ENCODE data around the gene RGS12. TPM values are rescaled to one million over a fixed set of nuclear protein-coding genes. Genes with fewer than 3 reads are reported as not detected.

RGS12 gene
- total and polyA plus RNA-seq, 2 of the 13 experiments (the other 11 are each of a cell fraction or from before 2014, with no cell fraction given) = 21.0 to 27.7 TPM

DNA sequence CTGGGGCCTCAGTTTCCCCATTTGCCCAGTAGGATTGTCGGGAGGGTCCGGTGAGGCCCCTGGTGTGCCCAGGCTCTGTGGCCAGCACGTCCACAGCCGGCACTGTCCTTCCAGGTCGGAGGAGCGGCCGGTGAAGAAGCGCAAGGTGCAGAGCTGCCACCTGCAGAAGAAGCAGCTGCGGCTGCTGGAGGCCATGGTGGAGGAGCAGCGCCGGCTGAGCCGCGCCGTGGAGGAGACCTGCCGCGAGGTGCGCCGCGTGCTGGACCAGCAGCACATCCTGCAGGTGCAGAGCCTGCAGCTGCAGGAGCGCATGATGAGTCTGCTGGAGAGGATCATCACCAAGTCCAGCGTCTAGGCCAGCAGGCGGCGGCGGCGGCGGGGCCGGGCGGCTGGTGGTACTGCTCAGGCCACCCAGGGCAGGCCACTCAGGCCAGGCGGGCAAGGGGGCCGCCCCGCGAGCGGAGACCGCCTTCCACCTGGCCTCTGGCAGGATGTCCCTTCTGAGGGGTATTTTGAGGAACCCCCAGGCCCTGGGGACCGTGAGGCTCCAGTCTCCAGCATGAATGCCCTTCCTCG is 37.1 kb upstream of the RGS12 start (continued):
- TF ChIP-seq, protein P1, sequence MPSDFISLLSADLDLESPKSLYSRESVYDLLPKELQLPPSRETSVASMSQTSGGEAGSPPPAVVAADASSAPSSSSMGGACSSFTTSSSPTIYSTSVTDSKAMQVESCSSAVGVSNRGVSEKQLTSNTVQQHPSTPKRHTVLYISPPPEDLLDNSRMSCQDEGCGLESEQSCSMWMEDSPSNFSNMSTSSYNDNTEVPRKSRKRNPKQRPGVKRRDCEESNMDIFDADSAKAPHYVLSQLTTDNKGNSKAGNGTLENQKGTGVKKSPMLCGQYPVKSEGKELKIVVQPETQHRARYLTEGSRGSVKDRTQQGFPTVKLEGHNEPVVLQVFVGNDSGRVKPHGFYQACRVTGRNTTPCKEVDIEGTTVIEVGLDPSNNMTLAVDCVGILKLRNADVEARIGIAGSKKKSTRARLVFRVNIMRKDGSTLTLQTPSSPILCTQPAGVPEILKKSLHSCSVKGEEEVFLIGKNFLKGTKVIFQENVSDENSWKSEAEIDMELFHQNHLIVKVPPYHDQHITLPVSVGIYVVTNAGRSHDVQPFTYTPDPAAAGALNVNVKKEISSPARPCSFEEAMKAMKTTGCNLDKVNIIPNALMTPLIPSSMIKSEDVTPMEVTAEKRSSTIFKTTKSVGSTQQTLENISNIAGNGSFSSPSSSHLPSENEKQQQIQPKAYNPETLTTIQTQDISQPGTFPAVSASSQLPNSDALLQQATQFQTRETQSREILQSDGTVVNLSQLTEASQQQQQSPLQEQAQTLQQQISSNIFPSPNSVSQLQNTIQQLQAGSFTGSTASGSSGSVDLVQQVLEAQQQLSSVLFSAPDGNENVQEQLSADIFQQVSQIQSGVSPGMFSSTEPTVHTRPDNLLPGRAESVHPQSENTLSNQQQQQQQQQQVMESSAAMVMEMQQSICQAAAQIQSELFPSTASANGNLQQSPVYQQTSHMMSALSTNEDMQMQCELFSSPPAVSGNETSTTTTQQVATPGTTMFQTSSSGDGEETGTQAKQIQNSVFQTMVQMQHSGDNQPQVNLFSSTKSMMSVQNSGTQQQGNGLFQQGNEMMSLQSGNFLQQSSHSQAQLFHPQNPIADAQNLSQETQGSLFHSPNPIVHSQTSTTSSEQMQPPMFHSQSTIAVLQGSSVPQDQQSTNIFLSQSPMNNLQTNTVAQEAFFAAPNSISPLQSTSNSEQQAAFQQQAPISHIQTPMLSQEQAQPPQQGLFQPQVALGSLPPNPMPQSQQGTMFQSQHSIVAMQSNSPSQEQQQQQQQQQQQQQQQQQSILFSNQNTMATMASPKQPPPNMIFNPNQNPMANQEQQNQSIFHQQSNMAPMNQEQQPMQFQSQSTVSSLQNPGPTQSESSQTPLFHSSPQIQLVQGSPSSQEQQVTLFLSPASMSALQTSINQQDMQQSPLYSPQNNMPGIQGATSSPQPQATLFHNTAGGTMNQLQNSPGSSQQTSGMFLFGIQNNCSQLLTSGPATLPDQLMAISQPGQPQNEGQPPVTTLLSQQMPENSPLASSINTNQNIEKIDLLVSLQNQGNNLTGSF (CRISPR knock-in tag; IDR thresholded peaks at IDR 0.05) = no peak

DNA sequence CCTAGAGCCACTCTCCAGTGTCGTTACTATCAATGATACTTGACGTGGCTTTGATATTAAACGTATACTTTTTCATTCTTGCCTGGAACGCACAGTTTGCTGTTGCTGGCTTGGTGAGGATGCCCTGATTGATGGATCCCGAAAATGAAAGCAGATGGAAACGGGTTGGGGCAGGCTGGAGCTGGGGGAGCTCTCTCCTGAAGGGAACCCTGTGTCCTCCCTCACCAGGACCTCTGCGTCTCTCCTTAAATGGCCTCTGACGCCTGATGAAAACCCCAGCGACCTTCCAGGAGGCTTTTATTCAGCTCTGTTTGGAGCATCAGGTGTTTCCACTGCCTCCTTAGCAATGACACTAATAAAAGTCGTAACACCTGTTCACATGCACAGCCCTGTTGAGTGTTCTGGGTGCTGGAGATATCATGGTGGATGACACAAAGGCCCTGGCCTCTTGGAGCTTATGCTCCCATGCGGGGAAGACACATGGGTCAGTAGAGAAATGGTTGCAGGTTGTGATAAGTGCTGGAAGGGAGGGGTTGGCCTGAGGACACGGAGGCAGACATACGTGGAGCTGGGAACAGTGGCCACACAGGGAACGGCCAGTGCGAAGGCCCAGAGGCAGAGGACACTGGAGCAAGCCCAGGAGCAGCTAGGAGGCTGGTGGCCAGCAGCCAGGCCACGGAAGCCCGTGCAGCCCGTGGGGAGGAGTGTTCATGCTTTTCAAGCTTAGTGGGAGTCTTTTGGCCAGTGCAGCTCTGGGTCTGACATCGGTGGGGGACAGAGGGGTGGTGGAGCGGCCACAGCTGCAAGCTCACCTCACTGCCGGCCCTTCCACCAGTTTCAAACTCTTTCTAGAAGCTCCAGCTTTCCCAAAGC is 36.4 kb upstream of the RGS12 start:
- in situ Hi-C loops (cut with HindIII; ENCODE audit: extremely low pct_ligation_motif_present, low pct_unique_long_range_greater_than_20kb) (no loop called here), intact Hi-C loops (cut with micrococcal nuclease; ENCODE audit: unreplicated experiment) (no loop called here)
- no peaks in the 10 kb centered on the region for H3K9me3 ChIP-seq (ENCODE audit: low read length)
- no peaks in the 10 kb centered on the region for H3K79me2 ChIP-seq (ENCODE audit: insufficient read depth, low read length)
- no peak overlapping the region for H3K27ac ChIP-seq (ENCODE audit: extremely low read length, insufficient read depth, low read length)
- H3K27me3 ChIP-seq (ENCODE audit: control insufficient read depth in 1 of 2, insufficient read depth in 2 of 2, low read length in 2 of 2) = no peaks in the 10 kb centered on the region; a peak in 1 of 5 replicates
- no peak overlapping the region for H3K4me2 ChIP-seq (ENCODE audit: low read depth, low read length)
- FAIRE-seq (no peak), DNase-seq (ENCODE audit: low spot score) (no peak), ATAC-seq (no peak)
- CTCF ChIA-PET (ENCODE audit: low intra/inter-chr PET ratio, low total read pairs) = no interaction called here
- no TSS peak for BruUV-seq (replicated peaks)
- no peak overlapping the region for H3K9ac ChIP-seq (ENCODE audit: insufficient read depth, low read depth, low read length)
- WGBS (ENCODE audit: low lambda C conversion rate) = 61% methylated on average over 14 of the region's 21 CpGs
- H4K20me1 ChIP-seq (ENCODE audit: insufficient read depth, low read length) = no peaks in the 10 kb centered on the region
- peaks cover 8% of the 10 kb centered on the region for H3K4me1 ChIP-seq (ENCODE audit: insufficient read depth, low read length)
- no peaks in the 10 kb centered on the region for H3K36me3 ChIP-seq (replicated peaks in 1 of 2; ENCODE audit: control insufficient read depth in 1 of 2, insufficient read depth in 2 of 2, low read length in 2 of 2)
- no peak overlapping the region for H2AFZ ChIP-seq (ENCODE audit: low read length)
- H3K4me3 ChIP-seq (replicated peaks in 1 of 3; ENCODE audit: insufficient read depth in 1 of 3, low read depth in 2 of 3, low read length in 3 of 3) = no peak overlapping the region
- POLR2A ChIA-PET = no interaction called here
- TF ChIP-seq SRSF9 (IDR thresholded peaks at IDR 0.05; ENCODE audit: borderline replicate concordance, insufficient read depth, low read depth, low read length, poor library complexity, severe bottlenecking) = no peak
- TF ChIP-seq, protein P2, sequence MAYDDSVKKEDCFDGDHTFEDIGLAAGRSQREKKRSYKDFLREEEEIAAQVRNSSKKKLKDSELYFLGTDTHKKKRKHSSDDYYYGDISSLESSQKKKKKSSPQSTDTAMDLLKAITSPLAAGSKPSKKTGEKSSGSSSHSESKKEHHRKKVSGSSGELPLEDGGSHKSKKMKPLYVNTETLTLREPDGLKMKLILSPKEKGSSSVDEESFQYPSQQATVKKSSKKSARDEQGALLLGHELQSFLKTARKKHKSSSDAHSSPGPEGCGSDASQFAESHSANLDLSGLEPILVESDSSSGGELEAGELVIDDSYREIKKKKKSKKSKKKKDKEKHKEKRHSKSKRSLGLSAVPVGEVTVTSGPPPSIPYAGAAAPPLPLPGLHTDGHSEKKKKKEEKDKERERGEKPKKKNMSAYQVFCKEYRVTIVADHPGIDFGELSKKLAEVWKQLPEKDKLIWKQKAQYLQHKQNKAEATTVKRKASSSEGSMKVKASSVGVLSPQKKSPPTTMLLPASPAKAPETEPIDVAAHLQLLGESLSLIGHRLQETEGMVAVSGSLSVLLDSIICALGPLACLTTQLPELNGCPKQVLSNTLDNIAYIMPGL (CRISPR knock-in tag; IDR thresholded peaks at IDR 0.05; ENCODE audit: borderline replicate concordance in 1 of 2, low read depth in 1 of 2) = no peak
- no peak for TF ChIP-seq ZNF335 (CRISPR knock-in tag; IDR thresholded peaks at IDR 0.05)
- TF ChIP-seq, protein P3, sequence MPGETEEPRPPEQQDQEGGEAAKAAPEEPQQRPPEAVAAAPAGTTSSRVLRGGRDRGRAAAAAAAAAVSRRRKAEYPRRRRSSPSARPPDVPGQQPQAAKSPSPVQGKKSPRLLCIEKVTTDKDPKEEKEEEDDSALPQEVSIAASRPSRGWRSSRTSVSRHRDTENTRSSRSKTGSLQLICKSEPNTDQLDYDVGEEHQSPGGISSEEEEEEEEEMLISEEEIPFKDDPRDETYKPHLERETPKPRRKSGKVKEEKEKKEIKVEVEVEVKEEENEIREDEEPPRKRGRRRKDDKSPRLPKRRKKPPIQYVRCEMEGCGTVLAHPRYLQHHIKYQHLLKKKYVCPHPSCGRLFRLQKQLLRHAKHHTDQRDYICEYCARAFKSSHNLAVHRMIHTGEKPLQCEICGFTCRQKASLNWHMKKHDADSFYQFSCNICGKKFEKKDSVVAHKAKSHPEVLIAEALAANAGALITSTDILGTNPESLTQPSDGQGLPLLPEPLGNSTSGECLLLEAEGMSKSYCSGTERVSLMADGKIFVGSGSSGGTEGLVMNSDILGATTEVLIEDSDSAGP (CRISPR knock-in tag; IDR thresholded peaks at IDR 0.05; ENCODE audit: borderline replicate concordance) = no peak
- no peak for TF ChIP-seq MIXL1 (CRISPR knock-in tag; IDR thresholded peaks at IDR 0.05)
- TF ChIP-seq, protein P4, sequence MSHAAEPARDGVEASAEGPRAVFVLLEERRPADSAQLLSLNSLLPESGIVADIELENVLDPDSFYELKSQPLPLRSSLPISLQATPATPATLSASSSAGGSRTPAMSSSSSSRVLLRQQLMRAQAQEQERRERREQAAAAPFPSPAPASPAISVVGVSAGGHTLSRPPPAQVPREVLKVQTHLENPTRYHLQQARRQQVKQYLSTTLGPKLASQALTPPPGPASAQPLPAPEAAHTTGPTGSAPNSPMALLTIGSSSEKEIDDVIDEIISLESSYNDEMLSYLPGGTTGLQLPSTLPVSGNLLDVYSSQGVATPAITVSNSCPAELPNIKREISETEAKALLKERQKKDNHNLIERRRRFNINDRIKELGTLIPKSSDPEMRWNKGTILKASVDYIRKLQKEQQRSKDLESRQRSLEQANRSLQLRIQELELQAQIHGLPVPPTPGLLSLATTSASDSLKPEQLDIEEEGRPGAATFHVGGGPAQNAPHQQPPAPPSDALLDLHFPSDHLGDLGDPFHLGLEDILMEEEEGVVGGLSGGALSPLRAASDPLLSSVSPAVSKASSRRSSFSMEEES (CRISPR knock-in tag; IDR thresholded peaks at IDR 0.05) = no peak
- no peak for TF ChIP-seq MZF1 (CRISPR knock-in tag; IDR thresholded peaks at IDR 0.05; ENCODE audit: borderline replicate concordance)

Data from HepG2 (cell line).